Cardiac muscle cell (in vitro differentiated cells and primary cell): ENCODE results near the gene DET1. TPM values are rescaled to one million over a fixed set of nuclear protein-coding genes. Genes with fewer than 3 reads are reported as not detected.

Experiments used
- DNase-seq, 2 donors: peaks; one replicate each; pipeline versions ENCODE4 v3.0.0 to v3.0.0-alpha.2; 2010 to 2017; ENCODE audit warnings: low read depth in 1 of 2, low spot score in 1 of 2
- H3K27ac ChIP-seq: fragments of 200-600 bp; sonication (generic); 2 replicates; pipeline ENCODE4 v1.5.1; 2016
- H3K27me3 ChIP-seq: fragments of 200-600 bp; sonication (generic); 2 replicates; pipeline ENCODE4 v1.6.0; 2016; ENCODE audit warnings: control low read depth
- H3K36me3 ChIP-seq: fragments of 200-600 bp; sonication (generic); 2 replicates; pipeline ENCODE4 v1.5.1; 2016; ENCODE audit warnings: control low read depth
- H3K4me1 ChIP-seq: fragments of 200-600 bp; sonication (generic); 2 replicates; pipeline ENCODE4 v1.8.1; 2017; ENCODE audit warnings: low read depth, mild to moderate bottlenecking, mixed run types
- H3K4me3 ChIP-seq: fragments of 200-600 bp; sonication (generic); 2 replicates; pipeline ENCODE4 v1.5.1; 2016; ENCODE audit warnings: mild to moderate bottlenecking
- H3K9me3 ChIP-seq: fragments of 200-600 bp; sonication (generic); 2 replicates; pipeline ENCODE4 v1.5.1; 2017; ENCODE audit warnings: low read depth, mild to moderate bottlenecking, control low read depth
- CTCF ChIP-seq: IDR thresholded peaks from 2 replicates; pipeline ENCODE4 v1.5.1; 2012; ENCODE audit warnings: low read depth, mild to moderate bottlenecking, low read length
- polyA plus RNA-seq: library from polyadenylated mRNA; unstranded; fragments of >200 nt; fragmentation: Nextera tagmentation; extraction: Ambion mirVana; gene quantifications from 2 replicates; pipeline ENCODE4 v1.2.1, GENCODE V29; 2016
- total RNA-seq: library from RNA; depleted of rRNA; stranded (reverse); fragments of >200 nt; gene quantifications from 2 replicates; pipeline ENCODE4 v1.2.3, GENCODE V29; 2016

DET1 gene
- total and polyA plus RNA-seq, 2 experiments from 2014 or later = 10.6 to 18.0 TPM

GRCh38 chr15:88538972-88539371 lies 7.5 kb downstream of the DET1 start:
- H3K4me3 ChIP-seq = no peak overlapping the region
- H3K9me3 ChIP-seq = no peaks in the 10 kb centered on the region
- H3K27ac ChIP-seq = peak overlapping the region; percentile 74
- H3K4me1 ChIP-seq = peaks cover 59% of the 10 kb centered on the region
- no peaks in the 10 kb centered on the region for H3K27me3 ChIP-seq
- H3K36me3 ChIP-seq = no peaks in the 10 kb centered on the region
- no peak for TF ChIP-seq CTCF
- DNase-seq = peak in 1 of 2 donors; percentile 33

GRCh38 chr15:88537591-88538317 lies 8.7 kb downstream of the DET1 start:
- peak in 1 of 2 donors; percentile 53 for DNase-seq
- peaks cover 47% of the 10 kb centered on the region for H3K4me1 ChIP-seq
- no peaks in the 10 kb centered on the region for H3K36me3 ChIP-seq
- no peaks in the 10 kb centered on the region for H3K9me3 ChIP-seq
- no peaks in the 10 kb centered on the region for H3K27me3 ChIP-seq
- H3K4me3 ChIP-seq = no peak overlapping the region
- TF ChIP-seq CTCF = no peak
- peak overlapping the region; percentile 35 for H3K27ac ChIP-seq

- peaks cover 32% of the 10 kb centered on the region for H3K4me1 ChIP-seq
- no peaks in the 10 kb centered on the region for H3K9me3 ChIP-seq
- no peak for TF ChIP-seq CTCF
- no peak overlapping the region for H3K4me3 ChIP-seq
- H3K36me3 ChIP-seq = peaks cover 7% of the 10 kb centered on the region
- H3K27ac ChIP-seq = no peak overlapping the region
- no peaks in the 10 kb centered on the region for H3K27me3 ChIP-seq
- no peak for DNase-seq
Measured at GRCh38 chr15:88535607-88536313, 10.7 kb downstream of the DET1 start.

GRCh38 chr15:88535100-88535499 lies 11.4 kb downstream of the DET1 start:
- DNase-seq = peak in 1 of 2 donors; percentile 19
- H3K4me1 ChIP-seq = peaks cover 28% of the 10 kb centered on the region
- no peaks in the 10 kb centered on the region for H3K9me3 ChIP-seq
- no peak overlapping the region for H3K4me3 ChIP-seq
- no peak for TF ChIP-seq CTCF
- H3K27me3 ChIP-seq = no peaks in the 10 kb centered on the region
- no peak overlapping the region for H3K27ac ChIP-seq
- peaks cover 14% of the 10 kb centered on the region for H3K36me3 ChIP-seq

GRCh38 chr15:88533376-88533775 lies 13.1 kb downstream of the DET1 start:
- no peak overlapping the region for H3K27ac ChIP-seq
- peaks cover 22% of the 10 kb centered on the region for H3K36me3 ChIP-seq
- no peaks in the 10 kb centered on the region for H3K9me3 ChIP-seq
- DNase-seq = no peak
- peaks cover 15% of the 10 kb centered on the region for H3K4me1 ChIP-seq
- no peak for TF ChIP-seq CTCF
- no peak overlapping the region for H3K4me3 ChIP-seq
- no peaks in the 10 kb centered on the region for H3K27me3 ChIP-seq
